ENCODE data around the gene HS1BP3. TPM values are rescaled to one million over a fixed set of nuclear protein-coding genes. Genes with fewer than 3 reads are reported as not detected.
A peak's percentile ranks its signal among the peaks of the same experiment; 100 is the strongest.

HS1BP3 gene
- total RNA-seq, 1 experiment from 2014 or later: 17.1 TPM

- no peak overlapping the region; a peak in 1 of 4 replicates for H3K4me3 ChIP-seq (replicated peaks in 1 of 2; ENCODE audit: low read depth in 1 of 2, low read length in 2 of 2)
- intact Hi-C loops (cut with micrococcal nuclease): no loop called here
- ChIA-PET POLR2A (interaction anchor here (1.4 to 5.8 kb wide), 2 partner anchors 11 to 130 kb away, joined by 4 to 70 read pairs; partner anchors contain the start of gene RHOB), CTCF (no interaction called here), RAD21 (ENCODE audit: low non-redundant PET in 1 of 2, low total read pairs in 2 of 2, uncharacterized antibody in 2 of 2, unreplicated experiment in 2 of 2) (no interaction called here)
- no peak overlapping the region for H2AFZ ChIP-seq (ENCODE audit: low read depth, low read length, poor library complexity, severe bottlenecking)
- no peaks in the 10 kb centered on the region for H3K9me2 ChIP-seq (ENCODE audit: insufficient read depth)
- no peaks in the 10 kb centered on the region for H3K79me2 ChIP-seq (ENCODE audit: insufficient read depth, low read length)
- TF ChIP-seq REST (IDR thresholded peaks at IDR 0.05; ENCODE audit: low read depth) (no peak), CEBPB (IDR thresholded peaks at IDR 0.05; ENCODE audit: low read depth) (no peak), POLR2A (IDR thresholded peaks at IDR 0.05; ENCODE audit: borderline replicate concordance, extremely low read depth, insufficient read depth, insufficient read length) (no peak), CBX3 (IDR thresholded peaks at IDR 0.05; ENCODE audit: low read depth) (no peak), EGR1 (IDR thresholded peaks at IDR 0.05; ENCODE audit: low read depth) (no peak), FOSL1 (IDR thresholded peaks at IDR 0.05; ENCODE audit: low read depth) (no peak), SP1 (IDR thresholded peaks at IDR 0.05; ENCODE audit: low read depth) (no peak), ZNF274 (IDR thresholded peaks at IDR 0.05; ENCODE audit: low read depth, low read length) (no peak), ATF3 (IDR thresholded peaks at IDR 0.05) (no peak), EZH2phosphoT487 (IDR thresholded peaks at IDR 0.05; ENCODE audit: borderline replicate concordance) (no peak), ZFX (IDR thresholded peaks at IDR 0.05) (no peak)
- peak overlapping the region; percentile 59 for H3K4me2 ChIP-seq (ENCODE audit: low read length)
- ATAC-seq (no peak), DNase-seq (ENCODE audit: low read depth, low spot score) (no peak)
- peak overlapping the region; percentile 80 for H3K27ac ChIP-seq (ENCODE audit: low read depth, low read length)
- peaks cover 39 to 56% of the 10 kb centered on the region in 2 experiments for H3K4me1 ChIP-seq (ENCODE audit: control insufficient read depth in 1 of 2, insufficient read depth in 2 of 2, low read length in 2 of 2)
- H3K9me3 ChIP-seq (ENCODE audit: control insufficient read depth in 1 of 2, insufficient read depth in 1 of 2, low read depth in 1 of 2, low read length in 2 of 2): peaks cover 0 to 5% of the 10 kb centered on the region in 2 experiments; a peak in 1 of 4 replicates
- BruUV-seq (replicated peaks): no TSS peak
- no peaks in the 10 kb centered on the region for H3K27me3 ChIP-seq (ENCODE audit: insufficient read depth, low read length)
- no peaks in the 10 kb centered on the region for H4K20me1 ChIP-seq (ENCODE audit: insufficient read depth)
- H3K9ac ChIP-seq (ENCODE audit: low read length): peak overlapping the region; percentile 52
- no peaks in the 10 kb centered on the region for H3K36me3 ChIP-seq (ENCODE audit: control insufficient read depth in 1 of 2, insufficient read depth in 2 of 2, low read length in 2 of 2)
Measured at GRCh38 chr2:20578266-20578894, 72.5 kb downstream of the HS1BP3 start.

Measured in HCT116 (cell line).